ENCODE measurements around the gene SNRNP27.
"Not testable (repeated sequence)": the region's sequence is repeated elsewhere in the genome, so short reads cannot be mapped to it uniquely, and the experiment has no call there.

SNRNP27 gene

GRCh38 chr2:69947325-69947931 is 53.7 kb downstream of the SNRNP27 start:
- DNase-seq = no peak

GRCh38 chr2:69948032-69948962 is 54.5 kb downstream of the SNRNP27 start:
- DNase-seq = no peak

- no peak for DNase-seq
Observed at GRCh38 chr2:69948963-69949645, 55.3 kb downstream of the SNRNP27 start.

GRCh38 chr2:69950241-69950640 is 56.5 kb downstream of the SNRNP27 start:
- no peak for DNase-seq

- not testable (repeated sequence) for DNase-seq
Observed at GRCh38 chr2:69950671-69951070, 56.9 kb downstream of the SNRNP27 start.

- DNase-seq = no peak
Observed at GRCh38 chr2:69952336-69953115, 58.8 kb downstream of the SNRNP27 start.

- DNase-seq = no peak
Observed at GRCh38 chr2:69954084-69954483, 60.3 kb downstream of the SNRNP27 start.
